Fibroblast of mammary gland (primary cell): Measurements from ENCODE around the gene FRMD5.

Source experiments
- DNase-seq: peaks from one replicate; pipeline ENCODE4 v3.0.0-alpha.2; 2010; ENCODE audit warnings: low read depth
- H3K4me3 ChIP-seq: 2 replicates; pipeline ENCODE4 v1.5.1; 2011; ENCODE audit warnings: low read depth, mild to moderate bottlenecking, low read length, moderate library complexity; ENCODE audit not compliant: control insufficient read depth
- TF ChIP-seq, protein P1 (sequence below): conservative IDR thresholded peaks from 2 replicates; pipeline ENCODE4 v1.5.1; 2011; ENCODE audit warnings: low read depth, low read length, inconsistent platforms; ENCODE audit not compliant: control insufficient read depth, insufficient read depth

The FRMD5 gene

DNA sequence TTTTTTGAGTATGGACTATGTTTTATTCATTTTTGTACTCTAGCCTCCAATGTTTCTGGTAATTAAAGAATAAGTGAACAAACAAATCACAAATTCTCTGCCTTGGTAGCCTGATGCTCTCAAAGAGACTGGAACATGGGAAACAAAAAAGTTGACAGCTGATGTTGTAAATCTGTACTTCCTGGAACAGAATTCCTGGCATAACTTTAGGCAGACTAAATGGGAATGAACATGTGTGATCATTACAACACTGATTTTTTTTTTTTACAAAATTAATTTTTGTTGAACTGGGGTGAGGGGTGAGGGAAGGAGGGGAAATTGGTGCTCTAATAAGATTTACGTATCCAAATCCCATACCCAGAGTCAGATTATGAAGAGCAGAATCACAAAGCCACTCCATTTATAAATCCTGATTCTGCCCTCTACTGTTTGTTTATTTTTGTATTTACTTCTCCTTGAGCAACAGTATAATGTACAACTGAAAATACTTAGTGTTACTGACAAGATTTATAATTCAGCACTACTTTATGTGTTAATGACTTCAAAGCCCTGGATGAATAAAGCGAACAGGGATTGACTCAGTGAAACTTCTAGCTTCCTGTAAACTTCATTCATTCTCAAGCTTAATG lies 165.0 kb downstream of the FRMD5 start:
- no peak overlapping the region for H3K4me3 ChIP-seq
- TF ChIP-seq, protein P1, sequence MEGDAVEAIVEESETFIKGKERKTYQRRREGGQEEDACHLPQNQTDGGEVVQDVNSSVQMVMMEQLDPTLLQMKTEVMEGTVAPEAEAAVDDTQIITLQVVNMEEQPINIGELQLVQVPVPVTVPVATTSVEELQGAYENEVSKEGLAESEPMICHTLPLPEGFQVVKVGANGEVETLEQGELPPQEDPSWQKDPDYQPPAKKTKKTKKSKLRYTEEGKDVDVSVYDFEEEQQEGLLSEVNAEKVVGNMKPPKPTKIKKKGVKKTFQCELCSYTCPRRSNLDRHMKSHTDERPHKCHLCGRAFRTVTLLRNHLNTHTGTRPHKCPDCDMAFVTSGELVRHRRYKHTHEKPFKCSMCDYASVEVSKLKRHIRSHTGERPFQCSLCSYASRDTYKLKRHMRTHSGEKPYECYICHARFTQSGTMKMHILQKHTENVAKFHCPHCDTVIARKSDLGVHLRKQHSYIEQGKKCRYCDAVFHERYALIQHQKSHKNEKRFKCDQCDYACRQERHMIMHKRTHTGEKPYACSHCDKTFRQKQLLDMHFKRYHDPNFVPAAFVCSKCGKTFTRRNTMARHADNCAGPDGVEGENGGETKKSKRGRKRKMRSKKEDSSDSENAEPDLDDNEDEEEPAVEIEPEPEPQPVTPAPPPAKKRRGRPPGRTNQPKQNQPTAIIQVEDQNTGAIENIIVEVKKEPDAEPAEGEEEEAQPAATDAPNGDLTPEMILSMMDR, result no peak
- peak; percentile 52 for DNase-seq

DNA sequence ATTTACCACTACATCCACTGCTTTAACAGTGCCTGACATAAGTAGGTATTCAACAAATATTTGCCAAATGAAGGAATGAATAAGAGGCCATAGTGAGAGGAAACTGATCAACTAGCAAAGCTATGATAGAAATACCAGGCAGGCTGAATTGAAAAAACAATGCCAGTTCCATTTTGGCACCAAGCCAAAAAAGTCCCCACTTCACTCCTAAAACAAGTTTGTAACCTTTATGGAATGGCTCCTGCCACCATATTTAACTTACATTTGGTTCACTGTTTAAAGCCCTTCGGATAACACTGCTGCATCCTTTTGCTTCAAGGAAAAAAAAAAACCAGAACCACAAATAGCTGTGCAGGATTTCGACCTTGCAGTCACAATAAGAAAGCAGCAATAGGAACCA lies 166.1 kb downstream of the FRMD5 start:
- no peak for DNase-seq
- H3K4me3 ChIP-seq, result no peak overlapping the region
- TF ChIP-seq, protein P1, result no peak

DNA sequence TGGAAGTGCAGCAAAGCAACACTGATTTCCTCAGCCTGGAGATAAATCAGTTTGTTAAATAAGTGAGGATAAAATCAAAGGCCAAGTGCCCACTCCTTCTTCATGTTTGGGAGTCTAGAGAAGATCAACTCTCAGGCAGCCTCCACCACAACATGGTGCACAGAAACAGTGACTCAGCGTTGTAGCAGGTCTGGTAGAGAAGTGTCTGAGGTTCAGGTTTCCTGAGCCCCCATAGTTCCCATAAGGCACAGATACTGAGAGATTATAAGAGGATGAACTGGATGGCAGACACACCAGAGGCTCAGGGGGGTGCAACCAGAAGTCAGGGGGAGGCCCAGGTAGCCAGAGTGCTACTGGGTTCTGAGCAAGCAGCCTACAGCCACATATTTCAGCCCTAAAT lies 166.7 kb downstream of the FRMD5 start:
- H3K4me3 ChIP-seq, result no peak overlapping the region
- DNase-seq, result peak; percentile 23
- TF ChIP-seq, protein P1, result no peak

DNA sequence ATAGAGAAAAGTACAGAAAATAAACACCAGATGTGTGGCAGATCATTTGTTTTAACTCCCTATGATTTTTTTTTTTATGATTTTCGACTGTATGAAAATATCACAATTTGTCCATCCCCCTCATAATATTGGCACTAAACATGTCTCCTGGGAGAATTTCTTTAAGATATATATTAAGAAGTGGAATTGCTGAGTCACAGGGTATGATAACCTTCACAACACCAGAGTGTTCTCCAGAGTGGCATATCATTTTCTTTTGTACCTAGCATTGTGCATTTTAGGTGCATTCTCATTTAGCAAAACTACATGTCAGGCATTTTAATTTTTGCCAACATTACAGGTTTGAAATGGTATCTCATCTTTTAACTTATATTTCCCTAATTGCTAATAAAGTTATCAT lies 170.9 kb downstream of the FRMD5 start:
- H3K4me3 ChIP-seq, result no peak overlapping the region
- DNase-seq, result no peak
- TF ChIP-seq, protein P1, result no peak

DNA sequence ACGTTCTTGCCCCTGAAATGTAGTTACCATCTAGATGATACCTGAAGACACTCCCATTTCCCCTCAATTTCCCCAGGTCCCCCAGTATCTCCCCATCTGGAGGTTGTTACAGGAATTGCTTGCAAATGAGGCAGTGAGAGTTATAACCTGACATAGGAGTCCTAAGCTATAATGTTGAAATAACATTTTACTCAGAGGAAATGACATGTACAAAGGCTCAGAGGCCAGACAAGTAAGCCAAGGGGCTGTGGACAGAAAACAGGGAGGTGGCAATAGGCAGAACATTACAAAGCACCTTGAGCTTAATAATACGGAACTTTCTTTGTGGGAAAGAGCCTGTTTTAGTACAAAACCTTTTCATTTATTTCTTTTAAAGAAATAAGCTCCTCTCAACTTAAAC lies 171.9 kb downstream of the FRMD5 start:
- TF ChIP-seq, protein P1, result peak; percentile 24
- DNase-seq, result peak; percentile 42
- H3K4me3 ChIP-seq, result no peak overlapping the region

DNA sequence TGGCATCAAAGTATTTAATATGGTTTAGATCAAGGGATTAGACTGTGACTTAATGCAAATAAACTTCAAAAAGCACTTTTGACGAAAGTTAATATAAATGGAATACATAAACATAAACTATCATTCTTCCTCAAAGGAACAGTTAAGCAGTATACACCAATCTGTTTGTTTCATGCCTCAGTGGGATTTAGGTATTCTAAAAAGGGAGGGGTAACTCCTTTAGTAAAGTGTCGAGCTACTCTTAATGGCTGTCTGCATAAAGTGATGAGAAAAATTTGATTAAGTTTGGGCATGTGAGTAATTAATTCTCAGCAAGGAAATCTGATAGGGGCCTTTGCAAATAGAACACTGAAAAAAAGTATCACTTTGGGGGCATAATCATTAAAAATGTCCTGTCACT lies 176.9 kb downstream of the FRMD5 start:
- DNase-seq, result no peak
- TF ChIP-seq, protein P1, result no peak
- no peak overlapping the region for H3K4me3 ChIP-seq

DNA sequence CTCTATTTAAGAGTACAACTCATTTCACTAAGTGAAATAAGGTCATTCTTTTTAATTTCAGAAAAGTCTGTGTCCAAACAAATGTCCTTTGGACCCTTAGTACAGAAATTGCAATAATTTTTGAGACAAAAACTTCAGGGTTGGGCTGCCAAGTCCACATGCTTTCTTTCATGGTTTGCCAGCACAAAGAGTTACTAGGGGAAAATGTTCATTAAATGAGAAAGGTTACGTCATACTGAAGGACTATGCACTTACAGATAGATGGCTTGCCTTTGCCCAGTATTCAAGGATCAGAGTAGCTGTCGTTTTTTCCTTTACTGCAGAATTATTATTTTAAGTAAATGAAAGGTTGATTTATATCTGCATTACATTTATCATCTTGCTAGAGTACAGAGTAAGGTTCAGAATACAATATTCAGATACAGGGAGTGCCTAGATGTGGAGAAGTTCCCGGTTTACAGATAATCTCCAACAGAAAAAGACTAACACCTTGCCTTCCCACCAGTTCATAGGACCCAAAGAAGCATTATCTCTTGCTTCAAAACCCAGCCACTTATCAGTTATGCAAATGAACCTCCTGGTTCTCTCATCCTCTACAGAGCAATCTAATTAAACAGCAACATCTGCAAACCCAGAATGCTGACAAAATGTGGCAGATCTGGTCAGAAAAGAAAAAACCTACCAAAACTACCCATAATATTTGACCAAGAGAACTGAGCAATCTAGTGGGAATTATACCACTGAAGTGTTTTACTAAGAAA lies 179.3 kb downstream of the FRMD5 start:
- no peak overlapping the region for H3K4me3 ChIP-seq
- TF ChIP-seq, protein P1, result no peak
- DNase-seq, result peak; percentile 26
